ENCODE results near the gene TRAF3IP1.

Gene TRAF3IP1

DNA sequence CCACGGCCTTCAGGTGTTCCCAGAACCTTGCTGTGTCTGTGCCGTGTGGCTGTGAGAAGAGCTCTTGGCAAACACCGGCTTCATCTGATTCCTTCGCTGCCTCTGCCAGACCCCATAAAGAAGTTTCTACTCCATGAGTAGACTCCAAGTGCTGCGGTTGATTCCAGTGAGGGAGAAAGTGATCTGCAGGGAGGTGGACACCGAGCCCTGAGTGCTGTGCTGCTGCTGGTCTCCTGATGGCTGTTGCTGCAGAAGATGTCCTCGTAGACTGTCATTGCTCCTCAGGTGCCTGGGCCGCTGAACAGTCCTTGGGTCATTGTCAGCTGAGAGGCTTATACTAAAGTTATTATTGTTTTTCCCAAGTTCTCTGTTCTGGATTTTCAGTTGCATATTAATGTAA is 126.1 kb downstream of the TRAF3IP1 start:
- TF ChIP-seq, protein P1, sequence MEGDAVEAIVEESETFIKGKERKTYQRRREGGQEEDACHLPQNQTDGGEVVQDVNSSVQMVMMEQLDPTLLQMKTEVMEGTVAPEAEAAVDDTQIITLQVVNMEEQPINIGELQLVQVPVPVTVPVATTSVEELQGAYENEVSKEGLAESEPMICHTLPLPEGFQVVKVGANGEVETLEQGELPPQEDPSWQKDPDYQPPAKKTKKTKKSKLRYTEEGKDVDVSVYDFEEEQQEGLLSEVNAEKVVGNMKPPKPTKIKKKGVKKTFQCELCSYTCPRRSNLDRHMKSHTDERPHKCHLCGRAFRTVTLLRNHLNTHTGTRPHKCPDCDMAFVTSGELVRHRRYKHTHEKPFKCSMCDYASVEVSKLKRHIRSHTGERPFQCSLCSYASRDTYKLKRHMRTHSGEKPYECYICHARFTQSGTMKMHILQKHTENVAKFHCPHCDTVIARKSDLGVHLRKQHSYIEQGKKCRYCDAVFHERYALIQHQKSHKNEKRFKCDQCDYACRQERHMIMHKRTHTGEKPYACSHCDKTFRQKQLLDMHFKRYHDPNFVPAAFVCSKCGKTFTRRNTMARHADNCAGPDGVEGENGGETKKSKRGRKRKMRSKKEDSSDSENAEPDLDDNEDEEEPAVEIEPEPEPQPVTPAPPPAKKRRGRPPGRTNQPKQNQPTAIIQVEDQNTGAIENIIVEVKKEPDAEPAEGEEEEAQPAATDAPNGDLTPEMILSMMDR (conservative IDR thresholded peaks at IDR 0.05; ENCODE audit: low read depth) = no peak
- no peak overlapping the region for H3K27ac ChIP-seq
- ChIA-PET CTCF (no interaction called here), POLR2A (ENCODE audit: low non-redundant PET) (no interaction called here)
- DNase-seq (ENCODE audit: low spot score) = no peak

DNA sequence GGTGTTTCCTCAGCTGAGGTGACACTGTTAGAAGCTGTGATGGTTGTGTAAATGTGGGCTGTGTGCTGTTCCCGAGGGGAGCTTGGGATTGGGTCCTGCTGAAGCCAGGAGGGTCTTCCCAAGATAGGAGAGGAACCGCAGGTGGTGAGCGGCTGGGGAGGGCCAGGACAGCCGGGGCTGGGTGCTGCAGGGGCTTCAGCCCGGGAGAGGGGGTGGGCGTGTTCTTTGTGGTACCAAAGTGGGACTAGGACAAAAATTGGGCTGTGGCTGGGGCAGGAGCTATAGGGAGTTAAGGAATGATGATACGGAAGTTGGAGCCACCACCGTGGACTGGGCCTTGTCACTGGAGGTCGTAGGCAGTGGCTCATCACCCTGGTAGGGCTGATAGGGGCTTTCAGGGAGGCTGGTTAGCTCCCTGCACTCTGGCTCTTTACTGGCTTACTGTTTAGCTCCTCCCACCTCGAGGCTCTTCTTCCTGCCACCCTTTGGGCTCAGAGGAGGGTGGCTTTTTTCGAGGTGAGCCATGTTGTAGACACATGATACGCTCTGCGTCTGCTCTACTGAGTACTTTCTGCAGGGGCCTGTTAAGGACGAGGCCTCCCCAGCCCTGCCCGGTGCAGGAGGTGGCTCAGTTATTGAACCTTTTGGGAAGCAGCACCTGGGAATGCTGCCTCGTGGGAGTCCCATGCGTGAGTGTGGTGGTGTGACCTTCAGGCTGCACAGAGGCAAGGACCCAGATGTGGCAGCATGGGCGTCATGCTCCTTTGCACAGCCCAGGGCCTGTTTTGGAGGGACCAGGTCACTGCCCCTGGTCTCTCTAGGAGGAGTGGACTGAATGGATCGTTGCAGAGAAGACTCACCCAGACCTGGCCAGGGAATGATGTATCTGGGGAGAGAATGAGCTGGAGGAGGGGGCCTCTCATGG is 128.0 kb downstream of the TRAF3IP1 start:
- TF ChIP-seq, protein P1 (conservative IDR thresholded peaks at IDR 0.05; ENCODE audit: low read depth) = no peak
- H3K27ac ChIP-seq = peak overlapping the region; percentile 51
- no peak for DNase-seq (ENCODE audit: low spot score)
- CTCF ChIA-PET = interaction anchor here (0.7 kb wide), 1 partner anchor 10 kb away, joined by 7 read pairs; no protein-coding TSS in a partner anchor
- POLR2A ChIA-PET (ENCODE audit: low non-redundant PET) = no interaction called here

DNA sequence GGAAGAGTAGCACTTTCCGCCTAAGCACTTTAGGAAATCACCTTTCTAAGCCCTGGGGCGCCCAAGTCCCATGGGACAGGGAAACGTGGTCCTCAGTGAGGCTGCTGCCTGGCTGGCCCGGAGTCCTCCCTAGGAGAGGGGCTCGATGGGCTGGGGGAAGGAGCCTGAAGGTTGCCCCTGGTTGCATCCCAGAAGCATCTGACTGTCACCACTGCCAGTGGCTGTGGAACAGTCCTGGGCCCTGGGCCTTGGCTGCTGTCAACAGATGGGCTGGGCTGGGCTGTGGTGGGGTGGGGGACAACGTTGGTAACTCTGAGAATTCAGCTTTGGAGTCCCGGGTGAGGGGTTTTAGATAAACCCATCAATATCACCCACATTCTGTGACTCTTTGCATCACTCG is 128.9 kb downstream of the TRAF3IP1 start:
- POLR2A ChIA-PET (ENCODE audit: low non-redundant PET) = no interaction called here
- TF ChIP-seq, protein P1 (conservative IDR thresholded peaks at IDR 0.05; ENCODE audit: low read depth) = no peak
- DNase-seq (ENCODE audit: low spot score) = no peak
- CTCF ChIA-PET = no interaction called here
- H3K27ac ChIP-seq = peak overlapping the region; percentile 51

DNA sequence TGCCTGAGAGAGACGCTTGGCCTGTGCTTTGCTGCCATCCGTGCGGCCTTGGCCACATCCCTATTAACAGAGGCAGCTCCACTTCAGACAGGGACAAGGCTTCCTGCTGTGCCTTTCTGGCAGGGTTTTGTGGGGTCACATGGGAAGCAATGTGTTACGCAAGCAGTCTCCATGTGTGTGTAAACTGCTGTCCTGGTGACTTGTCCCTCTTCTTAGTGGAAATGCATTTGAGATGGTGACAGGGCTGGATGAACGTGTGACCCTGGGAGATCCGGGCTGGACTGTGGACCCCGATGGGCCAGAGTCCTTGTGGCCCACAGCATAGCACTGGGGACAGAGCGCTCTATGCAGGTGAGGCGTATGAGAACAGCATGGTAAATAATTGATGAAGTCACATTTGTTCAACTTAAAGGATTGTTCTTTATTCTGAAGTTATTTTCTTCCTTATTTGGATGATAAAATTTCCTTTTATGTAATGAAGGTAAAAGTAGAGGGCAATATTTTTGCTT is 129.6 kb downstream of the TRAF3IP1 start:
- no peak for DNase-seq (ENCODE audit: low spot score)
- ChIA-PET POLR2A (ENCODE audit: low non-redundant PET) (no interaction called here), CTCF (no interaction called here)
- TF ChIP-seq, protein P1 (conservative IDR thresholded peaks at IDR 0.05; ENCODE audit: low read depth) = no peak
- H3K27ac ChIP-seq = peak overlapping the region; percentile 51

DNA sequence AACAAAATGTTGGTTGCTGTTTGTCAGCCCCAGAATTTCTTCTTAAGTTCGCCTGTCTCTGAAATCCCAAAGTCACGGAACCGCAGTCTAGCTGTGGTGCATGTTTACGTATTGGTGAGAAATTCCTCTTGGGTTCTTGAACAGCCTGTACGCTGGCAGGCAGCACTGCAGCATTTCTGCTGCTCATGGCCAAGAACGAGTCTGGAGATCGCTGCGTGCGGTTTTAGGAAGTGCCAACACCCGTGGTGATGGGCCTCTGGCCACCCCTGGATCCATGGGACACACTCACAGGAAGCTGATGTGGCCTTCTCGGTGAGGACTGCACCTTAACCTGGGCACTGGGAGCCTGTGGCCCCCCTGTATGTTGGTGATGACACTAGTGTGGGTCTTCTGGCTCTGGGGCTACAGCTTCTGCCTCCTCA is 130.1 kb downstream of the TRAF3IP1 start:
- peak overlapping the region; percentile 51; the same call in 1 of the 2 replicates for H3K27ac ChIP-seq
- TF ChIP-seq, protein P1 (conservative IDR thresholded peaks at IDR 0.05; ENCODE audit: low read depth) = no peak
- DNase-seq (ENCODE audit: low spot score) = no peak
- ChIA-PET CTCF (no interaction called here), POLR2A (ENCODE audit: low non-redundant PET) (no interaction called here)
